GM19452 (cell line): Measurements from ENCODE around the gene LSAMP.
"Not testable (repeated sequence)": the region's sequence is repeated elsewhere in the genome, so short reads cannot be mapped to it uniquely, and the experiment has no call there.

Experiments
- ATAC-seq: cut with Tn5 transposase; IDR thresholded peaks from one replicate; pipeline ENCODE4 v1.9.1; 2021; ENCODE audit not compliant: unreplicated experiment

LSAMP gene

GRCh38 chr3:116247605-116248004 lies 197.7 kb downstream of the LSAMP start:
- no peak for ATAC-seq

GRCh38 chr3:116246406-116246980 lies 198.8 kb downstream of the LSAMP start:
- no peak for ATAC-seq

- no peak for ATAC-seq
Measured at GRCh38 chr3:116242825-116243224, 202.5 kb downstream of the LSAMP start.

GRCh38 chr3:116241677-116242076 lies 203.6 kb downstream of the LSAMP start:
- no peak for ATAC-seq

- ATAC-seq, result no peak
Measured at GRCh38 chr3:116240261-116240660, 205.0 kb downstream of the LSAMP start.

- ATAC-seq, result no peak
Measured at GRCh38 chr3:116238846-116239565, 206.3 kb downstream of the LSAMP start.

GRCh38 chr3:116233711-116234357 lies 211.5 kb downstream of the LSAMP start:
- ATAC-seq, result no peak

GRCh38 chr3:116230431-116231020 lies 214.8 kb downstream of the LSAMP start:
- no peak for ATAC-seq

- no peak for ATAC-seq
Measured at GRCh38 chr3:116226266-116226665, 219.0 kb downstream of the LSAMP start.

GRCh38 chr3:116216761-116217160 lies 228.5 kb downstream of the LSAMP start:
- ATAC-seq, result no peak

GRCh38 chr3:116211901-116212300 lies 233.4 kb downstream of the LSAMP start:
- ATAC-seq, result no peak

- ATAC-seq, result not testable (repeated sequence)
Measured at GRCh38 chr3:116208830-116209229, 236.5 kb downstream of the LSAMP start.

GRCh38 chr3:116200956-116201690 lies 244.2 kb downstream of the LSAMP start:
- ATAC-seq, result no peak

GRCh38 chr3:116199063-116199462 lies 246.2 kb downstream of the LSAMP start:
- no peak for ATAC-seq

- ATAC-seq, result no peak
Measured at GRCh38 chr3:116198087-116198486, 247.2 kb downstream of the LSAMP start.

GRCh38 chr3:116192464-116192863 lies 252.8 kb downstream of the LSAMP start:
- ATAC-seq, result no peak

- no peak for ATAC-seq
Measured at GRCh38 chr3:116191409-116191808, 253.9 kb downstream of the LSAMP start.

- no peak for ATAC-seq
Measured at GRCh38 chr3:116190095-116190494, 255.2 kb downstream of the LSAMP start.

- no peak for ATAC-seq
Measured at GRCh38 chr3:116188231-116188785, 257.0 kb downstream of the LSAMP start.

- no peak for ATAC-seq
Measured at GRCh38 chr3:116186049-116186448, 259.2 kb downstream of the LSAMP start.

GRCh38 chr3:116181159-116181558 lies 264.1 kb downstream of the LSAMP start:
- no peak for ATAC-seq
